Calu3 (cell line): ENCODE data around the gene NSRP1. TPM values are rescaled to one million over a fixed set of nuclear protein-coding genes. Genes with fewer than 3 reads are reported as not detected.

Experiments
- BruUV-seq: library from RNA; stranded (reverse); fragments of 400-500 nt; replicated peaks from 2 replicates; lab custom pipeline; 2021; lab: Mats Ljungman, UMichigan
- CTCF ChIA-PET: fragments of 300-600 bp; sonication (Branson Sonifier 250); formaldehyde crosslinking; loops from one replicate; lab custom pipeline; 2022; ENCODE audit warnings: antibody characterized with exemption; lab: Charles Lee
- DNase-seq: peaks from one replicate; pipeline ENCODE4 v3.0.0; 2022
- H3K27ac Mint-ChIP-seq: one replicate; pipeline ENCODE4 v1.8.0; 2022; ENCODE audit warnings: mixed read lengths; ENCODE audit not compliant: unreplicated experiment
- H3K27me3 Mint-ChIP-seq: one replicate; pipeline ENCODE4 v1.8.0; 2022; ENCODE audit warnings: mixed read lengths; ENCODE audit not compliant: unreplicated experiment
- H3K36me3 Mint-ChIP-seq: one replicate; pipeline ENCODE4 v1.8.0; 2022; ENCODE audit warnings: mild to moderate bottlenecking, moderate library complexity, mixed read lengths; ENCODE audit not compliant: insufficient read depth, unreplicated experiment
- H3K4me1 Mint-ChIP-seq: one replicate; pipeline ENCODE4 v1.8.0; 2022; ENCODE audit warnings: mild to moderate bottlenecking, low read depth, mixed read lengths; ENCODE audit not compliant: unreplicated experiment
- H3K4me3 Mint-ChIP-seq: one replicate; pipeline ENCODE4 v1.8.0; 2022; ENCODE audit warnings: mild to moderate bottlenecking, low read depth, moderate library complexity, mixed read lengths; ENCODE audit not compliant: unreplicated experiment
- H3K9me3 Mint-ChIP-seq: one replicate; pipeline ENCODE4 v1.8.0; 2022; ENCODE audit warnings: low read depth, mixed read lengths; ENCODE audit not compliant: unreplicated experiment
- intact Hi-C: fragments of 100-400 bp; cut with micrococcal nuclease; formaldehyde crosslinking; loops from one replicate; pipeline ENCODE4 v1.10.0; 2022; ENCODE audit not compliant: unreplicated experiment
- total RNA-seq: library from RNA; stranded (reverse); gene quantifications from 2 replicates; pipeline ENCODE4 v1.2.3, GENCODE V29; 2022
- TF ChIP-seq, protein P1 (sequence below): fragments of 200-600 bp; IDR thresholded peaks from one replicate; pipeline ENCODE4 v1.8.0; 2022; ENCODE audit warnings: antibody characterized with exemption; ENCODE audit not compliant: unreplicated experiment

Gene NSRP1
- total RNA-seq, 1 experiment from 2014 or later = 27.5 TPM

DNA sequence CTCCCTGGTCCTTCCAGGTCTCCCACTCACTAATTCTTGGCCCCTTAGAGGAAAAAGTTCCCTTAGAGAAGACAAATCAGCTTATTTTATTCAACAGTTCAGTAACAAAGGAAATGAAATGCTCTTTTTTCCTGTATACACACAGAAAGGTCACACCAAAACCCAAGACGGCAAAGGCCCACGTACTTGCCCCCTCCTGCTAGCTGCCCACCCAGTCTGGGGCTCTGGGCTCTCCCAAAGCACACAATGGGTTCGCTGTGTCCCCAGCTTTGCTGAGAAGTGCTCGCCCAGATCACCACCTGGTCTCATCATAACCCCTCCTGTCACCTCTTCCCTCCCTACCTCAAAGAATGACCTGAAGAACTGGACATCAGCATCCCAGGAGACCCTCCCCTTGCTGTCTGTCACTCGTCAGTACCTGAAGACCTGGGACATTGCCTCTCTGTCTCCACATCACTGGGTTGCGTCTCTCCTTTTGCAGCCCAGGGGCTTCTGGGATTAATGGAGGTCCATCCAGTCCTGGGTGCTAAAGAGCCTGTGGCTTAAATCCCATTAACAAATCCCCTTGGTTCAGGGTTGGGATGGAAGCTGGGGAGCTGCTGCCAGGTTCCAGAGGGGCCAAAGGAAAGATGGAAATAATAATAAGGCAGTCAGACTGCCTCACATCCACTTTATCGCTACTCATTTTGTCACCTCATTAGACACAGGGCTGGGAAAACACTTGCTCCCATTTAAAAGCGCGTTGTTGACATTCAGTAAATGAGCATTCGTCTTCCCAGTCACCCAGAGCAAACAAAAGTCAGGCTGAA, 115.6 kb downstream of the NSRP1 start:
- Mint-ChIP-seq H3K27ac (no peak overlapping the region), H3K27me3 (peaks cover 100% of the 10 kb centered on the region), H3K4me1 (no peaks in the 10 kb centered on the region), H3K4me3 (no peak overlapping the region), H3K36me3 (no peaks in the 10 kb centered on the region), H3K9me3 (no peaks in the 10 kb centered on the region)
- no TSS peak for BruUV-seq
- DNase-seq = no peak
- CTCF ChIA-PET = no interaction called here
- intact Hi-C loops = loop anchor here (10.0 kb wide), 1 partner anchor 107 kb away; no protein-coding TSS in a partner anchor
- TF ChIP-seq, protein P1, sequence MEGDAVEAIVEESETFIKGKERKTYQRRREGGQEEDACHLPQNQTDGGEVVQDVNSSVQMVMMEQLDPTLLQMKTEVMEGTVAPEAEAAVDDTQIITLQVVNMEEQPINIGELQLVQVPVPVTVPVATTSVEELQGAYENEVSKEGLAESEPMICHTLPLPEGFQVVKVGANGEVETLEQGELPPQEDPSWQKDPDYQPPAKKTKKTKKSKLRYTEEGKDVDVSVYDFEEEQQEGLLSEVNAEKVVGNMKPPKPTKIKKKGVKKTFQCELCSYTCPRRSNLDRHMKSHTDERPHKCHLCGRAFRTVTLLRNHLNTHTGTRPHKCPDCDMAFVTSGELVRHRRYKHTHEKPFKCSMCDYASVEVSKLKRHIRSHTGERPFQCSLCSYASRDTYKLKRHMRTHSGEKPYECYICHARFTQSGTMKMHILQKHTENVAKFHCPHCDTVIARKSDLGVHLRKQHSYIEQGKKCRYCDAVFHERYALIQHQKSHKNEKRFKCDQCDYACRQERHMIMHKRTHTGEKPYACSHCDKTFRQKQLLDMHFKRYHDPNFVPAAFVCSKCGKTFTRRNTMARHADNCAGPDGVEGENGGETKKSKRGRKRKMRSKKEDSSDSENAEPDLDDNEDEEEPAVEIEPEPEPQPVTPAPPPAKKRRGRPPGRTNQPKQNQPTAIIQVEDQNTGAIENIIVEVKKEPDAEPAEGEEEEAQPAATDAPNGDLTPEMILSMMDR = no peak

DNA sequence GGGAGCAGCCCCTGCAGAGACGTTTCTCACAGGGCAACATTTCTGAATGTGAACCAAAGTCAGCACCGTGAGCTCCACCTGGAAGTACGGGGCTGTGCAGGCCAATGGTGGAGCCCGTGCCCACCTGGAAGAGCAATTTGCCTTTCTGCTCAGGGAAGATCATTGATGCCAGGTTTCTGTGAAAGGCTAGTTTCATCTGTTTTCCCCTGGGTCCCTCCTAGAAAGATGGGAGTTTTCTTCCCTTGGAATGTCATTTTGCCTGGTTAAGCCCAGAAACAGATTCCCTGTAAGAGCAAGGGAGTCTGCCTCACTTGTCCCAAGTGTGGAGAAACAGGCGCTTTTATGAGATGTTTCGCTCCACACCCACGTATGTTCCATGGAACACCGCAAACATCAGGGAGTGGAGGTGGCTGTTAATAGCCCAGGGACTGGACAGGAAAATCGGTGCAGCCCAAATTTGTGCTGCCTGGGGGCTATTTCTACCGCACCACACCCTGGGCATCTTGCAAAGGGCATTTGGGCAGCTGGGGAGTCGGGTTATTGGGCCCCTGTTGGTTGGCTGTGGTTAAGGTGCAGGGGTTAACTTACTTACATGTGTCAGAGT, 116.3 kb downstream of the NSRP1 start:
- peaks cover 100% of the 10 kb centered on the region for H3K27me3 Mint-ChIP-seq
- H3K4me3 Mint-ChIP-seq = no peak overlapping the region

DNA sequence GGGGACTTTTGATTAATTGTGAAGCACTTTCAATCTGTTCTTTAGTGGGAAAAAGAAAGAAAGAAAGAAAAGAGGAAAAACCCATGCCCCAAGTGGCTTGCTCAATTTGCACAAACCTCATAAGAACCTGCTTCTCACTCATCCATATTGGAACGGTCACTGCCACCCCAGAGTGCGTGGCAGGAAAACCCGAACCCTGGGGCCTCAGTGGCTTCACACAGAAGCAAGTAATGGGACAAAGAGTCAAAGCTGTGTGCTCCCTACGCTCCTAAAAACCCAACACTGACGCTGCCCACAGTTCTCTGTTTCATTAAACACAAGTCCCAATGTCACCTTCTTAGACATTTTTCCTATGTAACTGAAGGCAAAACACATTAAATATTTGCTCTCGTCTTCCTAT, 117.7 kb downstream of the NSRP1 start:
- Mint-ChIP-seq H3K36me3 (no peaks in the 10 kb centered on the region), H3K4me3 (no peak overlapping the region), H3K27ac (no peak overlapping the region), H3K9me3 (no peaks in the 10 kb centered on the region), H3K4me1 (no peaks in the 10 kb centered on the region), H3K27me3 (peaks cover 100% of the 10 kb centered on the region)
- TF ChIP-seq, protein P1 = no peak
- CTCF ChIA-PET = interaction anchor here (5.1 kb wide), 1 partner anchor 129 kb away, joined by 29 read pairs; no protein-coding TSS in a partner anchor
- intact Hi-C loops = loop anchor here (10.0 kb wide), 1 partner anchor 109 kb away; no protein-coding TSS in a partner anchor
- no TSS peak for BruUV-seq
- DNase-seq = no peak

More for the DNA sequence above, 116.3 kb downstream of the NSRP1 start:
- intact Hi-C loops = loop anchor here (10.0 kb wide), 1 partner anchor 108 kb away; no protein-coding TSS in a partner anchor
- Mint-ChIP-seq H3K9me3 (no peaks in the 10 kb centered on the region), H3K4me1 (no peaks in the 10 kb centered on the region), H3K36me3 (no peaks in the 10 kb centered on the region), H3K27ac (no peak overlapping the region)
- BruUV-seq = no TSS peak
- TF ChIP-seq, protein P1 = no peak
- CTCF ChIA-PET = no interaction called here
- no peak for DNase-seq

DNA sequence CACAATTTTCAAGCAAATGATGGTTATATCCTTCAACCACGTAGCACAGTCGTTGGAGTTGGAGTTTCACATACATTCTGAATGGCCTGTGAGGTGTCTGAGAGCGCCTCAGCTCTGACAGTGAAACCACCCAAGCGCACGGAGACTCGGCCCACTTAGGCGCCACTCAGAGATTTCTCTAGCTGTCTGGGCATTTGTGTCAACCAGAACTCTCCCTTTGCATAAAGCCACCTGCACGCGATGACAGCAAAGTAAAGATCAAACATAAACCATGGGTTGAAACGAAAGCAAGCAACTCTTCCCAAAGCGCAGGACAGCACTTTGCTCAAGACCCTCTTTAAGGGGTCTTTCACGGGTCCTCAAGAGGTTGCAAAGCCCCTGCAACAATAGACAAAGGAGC, 118.3 kb downstream of the NSRP1 start:
- DNase-seq = no peak
- no peak overlapping the region for H3K27ac Mint-ChIP-seq
- BruUV-seq = no TSS peak
- intact Hi-C loops = loop anchor here (5.0 to 10.0 kb wide), 2 partner anchors 110 to 133 kb away; no protein-coding TSS in a partner anchor
- no peaks in the 10 kb centered on the region for H3K36me3 Mint-ChIP-seq
- H3K4me3 Mint-ChIP-seq = peak overlapping the region; percentile 77
- H3K4me1 Mint-ChIP-seq = no peaks in the 10 kb centered on the region
- CTCF ChIA-PET = interaction anchor here (5.1 kb wide), 1 partner anchor 130 kb away, joined by 29 read pairs; no protein-coding TSS in a partner anchor
- TF ChIP-seq, protein P1 = no peak
- peaks cover 94% of the 10 kb centered on the region for H3K27me3 Mint-ChIP-seq
- H3K9me3 Mint-ChIP-seq = no peaks in the 10 kb centered on the region
